ENCODE results near the gene TOE1.
"Not testable (repeated sequence)": the region's sequence is repeated elsewhere in the genome, so short reads cannot be mapped to it uniquely, and the experiment has no call there.

TOE1 gene

DNA sequence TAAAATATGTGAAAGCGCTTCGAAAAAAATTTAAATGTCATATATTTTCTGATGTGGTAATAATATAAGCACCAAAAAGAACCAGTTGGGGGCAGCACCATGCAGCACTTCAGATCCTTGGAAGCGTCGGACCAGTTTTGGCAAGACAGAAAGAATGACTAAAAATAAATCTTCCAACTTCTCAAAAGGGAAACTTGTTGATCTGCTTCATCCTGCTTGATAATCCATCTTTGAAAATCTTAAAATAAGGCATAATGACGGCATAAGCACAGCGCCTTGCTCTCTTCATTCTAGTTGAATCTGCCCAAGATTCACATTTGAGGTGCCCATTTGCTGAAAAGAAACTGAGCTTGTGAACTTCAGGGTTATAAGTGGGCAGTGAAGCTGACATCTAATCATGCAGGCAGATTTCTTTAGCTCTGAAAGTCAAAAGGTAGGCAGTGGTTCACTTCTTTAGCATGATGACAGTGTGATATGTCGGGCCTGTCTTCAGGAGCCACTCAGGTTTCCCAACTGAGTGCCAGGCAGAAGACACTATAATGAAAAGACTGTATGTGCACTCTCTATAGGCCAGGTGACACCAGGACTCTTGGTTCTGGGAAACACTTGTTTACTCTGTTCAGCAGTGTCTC lies 20.0 kb downstream of the TOE1 start:
- peak; percentile 65 for DNase-seq

DNA sequence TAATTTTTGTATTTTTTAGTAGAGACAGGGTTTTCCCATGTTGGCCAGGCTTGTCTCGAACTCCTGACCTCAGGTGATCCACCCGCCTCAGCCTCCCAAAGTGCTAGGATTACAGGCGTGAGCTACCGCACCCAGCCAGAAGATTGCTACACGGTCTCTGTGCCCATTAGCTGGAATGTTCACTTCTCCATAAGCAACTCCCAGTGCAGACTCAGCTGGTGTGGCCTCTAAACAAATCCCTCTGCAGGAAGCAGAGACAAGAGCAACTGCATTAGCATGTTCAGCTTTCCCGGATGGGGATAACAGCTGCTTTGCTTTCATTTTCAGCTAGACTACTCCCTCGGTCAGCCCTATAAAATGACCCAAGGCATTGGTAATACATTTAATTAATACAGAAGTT lies 21.0 kb downstream of the TOE1 start:
- DNase-seq: peak; percentile 47

DNA sequence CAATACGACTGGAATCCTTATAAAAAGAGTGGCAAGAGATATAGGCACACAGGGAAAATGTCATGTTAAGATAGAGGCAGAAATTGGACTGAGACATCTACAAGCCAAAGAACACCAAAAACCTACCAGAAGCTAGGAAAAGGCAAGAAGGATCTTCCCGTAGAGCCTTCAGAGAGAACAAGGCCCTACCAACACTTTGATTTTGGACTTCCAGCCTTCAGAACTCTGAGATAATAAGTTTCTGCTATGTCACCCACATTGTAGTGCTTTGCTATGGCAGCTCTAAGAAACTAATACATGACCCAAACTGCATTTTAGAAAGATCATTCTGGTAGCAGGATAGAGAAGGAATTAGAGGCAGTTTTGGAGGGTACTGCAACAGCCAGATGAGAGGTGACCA lies 24.3 kb downstream of the TOE1 start:
- DNase-seq: no peak

DNA sequence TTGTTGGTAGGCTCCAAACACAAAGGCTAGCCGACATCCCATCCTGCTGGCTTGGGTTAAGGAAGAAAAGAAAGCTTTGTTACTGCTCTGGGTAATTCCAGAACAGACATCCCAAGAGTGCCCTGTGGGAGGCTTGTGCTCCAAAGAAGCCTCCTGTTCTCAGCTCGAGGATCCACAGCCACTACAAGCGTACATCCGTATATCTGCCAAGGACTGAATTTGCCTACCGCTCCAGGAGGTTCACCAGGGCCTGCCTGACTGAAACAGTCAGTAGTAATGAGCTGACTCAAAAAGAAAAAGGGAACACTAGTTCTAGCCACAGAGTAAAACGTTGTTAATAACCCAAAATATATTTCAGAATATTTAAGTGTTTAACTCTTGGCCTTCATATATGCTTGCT lies 25.1 kb downstream of the TOE1 start:
- DNase-seq: no peak

DNA sequence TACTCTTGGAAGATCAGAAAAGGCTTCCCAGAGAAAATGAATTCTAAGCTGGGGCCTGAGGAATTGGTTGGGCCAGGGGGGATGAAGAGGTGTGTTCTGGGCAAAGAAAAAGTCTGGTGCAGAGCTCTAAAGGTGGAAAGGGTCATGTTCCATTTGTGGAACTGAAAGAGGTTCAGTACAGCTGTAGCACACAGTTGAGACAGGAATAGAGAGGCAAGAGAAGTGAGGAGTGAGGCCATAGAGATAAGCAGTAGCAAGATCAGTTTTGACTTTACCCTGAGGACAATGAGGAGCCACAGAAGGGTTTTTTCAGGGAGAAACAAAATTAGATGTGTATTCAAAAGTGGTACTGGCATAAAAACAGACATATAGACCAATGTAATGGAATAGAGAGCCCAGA lies 30.6 kb downstream of the TOE1 start:
- DNase-seq: no peak

DNA sequence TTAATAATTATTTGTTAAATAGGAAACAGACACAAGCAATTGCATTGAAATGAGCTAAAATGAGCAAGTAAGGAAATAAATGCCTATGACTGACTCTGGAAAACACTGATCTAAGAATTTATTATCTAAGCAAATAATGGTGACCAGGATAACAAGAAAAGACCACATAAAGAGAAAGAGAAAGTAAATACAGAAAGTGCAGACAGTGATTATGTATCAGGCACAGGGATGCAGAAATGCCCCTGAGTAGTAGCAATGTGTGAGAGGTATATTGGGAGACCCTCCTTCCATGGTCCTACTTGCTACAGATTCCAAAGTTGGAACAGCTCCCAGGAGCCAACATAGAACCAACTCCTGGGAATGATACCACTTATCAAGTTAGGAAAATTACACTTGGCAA lies 33.6 kb downstream of the TOE1 start:
- no peak for DNase-seq

DNA sequence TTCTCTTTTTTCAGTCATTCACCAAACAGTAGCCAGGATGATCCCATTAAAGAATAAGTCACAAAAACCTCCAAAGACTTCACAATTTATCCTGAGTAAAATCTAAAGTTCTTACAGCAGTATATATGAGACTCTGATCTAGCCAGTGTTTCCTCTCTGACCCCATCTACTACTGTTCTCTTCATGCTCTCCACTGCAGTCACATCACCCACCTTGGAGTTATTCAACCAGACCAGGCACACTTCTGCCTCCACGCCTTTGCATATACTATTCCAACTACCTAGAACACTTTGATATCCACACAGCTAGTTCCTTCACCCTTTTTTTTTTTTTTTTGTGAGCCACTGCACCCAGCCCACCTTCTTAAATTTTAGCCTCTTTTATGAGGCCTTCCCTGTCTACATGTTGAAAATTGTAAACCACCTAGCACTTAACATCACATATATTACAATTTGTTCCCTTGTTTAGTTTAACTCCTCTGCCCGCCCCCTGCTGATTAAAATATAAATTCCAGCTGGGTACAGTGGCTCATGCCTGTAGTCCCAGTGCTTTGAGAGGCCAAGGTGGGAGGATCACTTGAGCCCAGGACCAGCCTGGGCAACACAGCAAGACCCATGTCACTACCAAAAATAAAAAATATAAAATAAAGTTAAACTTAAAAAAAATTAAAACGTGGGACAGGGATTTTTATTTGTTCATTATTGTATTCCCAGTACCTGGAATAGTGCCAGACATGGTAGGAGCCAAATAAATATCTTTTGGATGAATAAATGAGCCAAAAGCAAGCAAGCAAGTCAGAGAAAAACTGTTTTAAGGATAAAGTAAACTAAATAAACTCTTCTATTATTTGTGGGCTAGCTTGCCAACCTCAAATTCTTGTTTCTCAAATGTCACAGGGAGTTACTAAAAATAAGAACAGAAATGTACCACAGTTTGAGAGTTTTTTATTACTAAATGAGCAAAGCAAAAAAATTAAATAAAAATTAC lies 35.4 kb downstream of the TOE1 start:
- no peak for DNase-seq

DNA sequence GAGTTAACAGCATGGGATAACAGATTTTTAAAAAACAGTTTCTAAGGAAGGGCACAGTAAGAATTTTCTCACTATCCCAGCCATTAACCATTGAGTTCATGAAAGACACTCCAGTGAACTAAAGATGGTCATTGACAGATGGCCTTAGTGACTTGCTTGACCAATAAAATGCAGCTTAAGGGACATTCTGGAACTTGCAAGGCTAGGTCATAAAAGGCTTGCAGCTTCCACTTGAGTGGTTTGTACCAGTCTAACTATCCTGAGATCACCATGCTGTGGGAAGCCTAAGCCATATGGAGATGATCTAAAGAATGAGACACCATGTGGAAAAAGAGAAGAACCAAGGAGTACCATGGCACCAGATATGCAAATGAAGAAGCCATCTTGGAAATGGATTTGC lies 38.2 kb downstream of the TOE1 start:
- no peak for DNase-seq

DNA sequence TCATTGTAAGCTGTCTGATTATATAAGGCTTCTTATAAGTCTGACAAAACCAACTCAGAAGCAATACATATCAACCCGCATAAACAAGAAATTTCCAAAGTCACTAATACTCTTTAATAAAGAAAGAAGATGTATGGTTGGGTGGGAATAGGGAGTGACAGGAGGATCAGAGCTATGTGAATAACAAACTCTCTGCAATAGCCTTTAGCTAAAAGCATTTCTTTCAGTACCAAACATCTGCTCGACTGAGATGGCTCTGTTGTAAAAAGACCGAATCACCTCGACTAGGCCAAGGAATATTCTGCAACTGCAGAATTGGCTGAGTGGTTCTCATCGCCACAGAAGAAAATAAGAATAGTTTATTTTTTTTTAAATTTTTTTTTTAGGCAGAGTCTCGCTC lies 39.6 kb downstream of the TOE1 start:
- DNase-seq: no peak

DNA sequence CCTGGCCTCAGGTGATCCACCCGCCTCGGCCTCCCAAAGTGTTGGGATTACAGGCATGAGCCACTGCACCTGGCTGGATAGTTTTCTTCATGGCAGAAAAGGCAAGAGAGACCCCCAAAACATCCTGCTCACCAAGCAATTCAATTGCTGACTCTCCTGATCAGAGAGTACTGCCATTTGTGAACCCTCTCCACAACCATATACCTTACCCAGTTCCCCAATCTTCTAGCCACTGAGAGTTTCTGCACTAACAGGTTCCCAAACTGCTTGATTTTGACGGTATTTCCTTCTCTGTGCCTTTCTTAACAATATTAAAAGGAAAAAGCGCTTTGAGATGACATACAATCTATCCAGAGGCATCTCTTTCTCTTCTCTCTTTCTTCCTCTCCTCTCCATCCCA lies 40.2 kb downstream of the TOE1 start:
- no peak for DNase-seq

DNA sequence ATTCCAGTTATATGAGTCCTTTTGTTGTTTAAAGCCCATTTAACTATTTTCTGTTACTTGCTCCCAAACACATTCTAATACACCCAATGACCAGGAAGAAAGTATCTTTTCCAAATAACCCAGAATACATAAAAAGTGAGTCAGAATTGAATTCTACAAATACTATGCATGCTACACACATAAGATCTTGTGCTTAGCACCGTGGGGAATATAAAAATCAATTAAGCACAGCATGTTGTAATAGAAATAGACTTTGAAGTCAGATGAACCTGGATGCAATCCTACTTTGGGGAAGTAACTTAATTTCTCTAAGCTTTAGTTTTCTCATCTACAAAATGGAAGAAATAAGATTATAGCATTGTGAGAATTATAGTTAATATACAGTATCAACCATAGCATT lies 40.8 kb downstream of the TOE1 start:
- no peak for DNase-seq

DNA sequence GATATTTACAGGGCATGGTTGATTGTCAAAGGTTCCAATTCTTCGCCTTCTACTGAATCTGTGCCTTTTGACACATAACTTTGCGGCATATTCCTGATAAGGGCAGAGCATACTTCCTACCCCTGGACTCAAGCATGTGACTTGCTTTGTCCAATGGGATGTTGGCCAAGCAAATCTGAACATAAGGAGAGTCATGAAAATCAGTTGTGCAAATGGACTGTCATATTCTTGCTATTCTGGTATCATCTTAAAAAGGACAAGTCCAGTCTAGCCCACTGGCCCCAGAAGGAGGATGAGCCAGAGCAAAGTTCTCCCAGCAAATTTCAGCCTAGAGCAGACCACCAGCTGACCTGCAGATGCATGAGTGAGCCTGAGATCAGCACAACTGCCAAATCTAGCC lies 41.3 kb downstream of the TOE1 start:
- DNase-seq: no peak

DNA sequence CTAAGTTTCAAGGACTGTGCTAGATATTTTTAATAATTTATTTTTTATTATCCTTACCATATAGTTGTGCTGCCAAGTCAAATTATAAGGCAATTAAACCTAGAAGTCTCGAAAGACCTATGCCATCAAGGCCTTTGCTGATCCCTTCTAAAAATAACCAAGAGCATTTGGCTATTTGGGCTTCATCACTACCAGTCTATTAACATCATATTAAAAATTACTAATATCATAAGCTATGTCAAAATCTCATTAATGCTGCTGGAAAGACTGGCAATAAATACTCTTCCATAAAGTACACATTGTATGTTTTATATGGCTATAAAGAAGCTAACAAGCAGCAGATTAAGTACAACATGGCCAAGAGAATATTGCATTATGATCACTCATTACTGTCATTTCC lies 43.2 kb downstream of the TOE1 start:
- no peak for DNase-seq

DNA sequence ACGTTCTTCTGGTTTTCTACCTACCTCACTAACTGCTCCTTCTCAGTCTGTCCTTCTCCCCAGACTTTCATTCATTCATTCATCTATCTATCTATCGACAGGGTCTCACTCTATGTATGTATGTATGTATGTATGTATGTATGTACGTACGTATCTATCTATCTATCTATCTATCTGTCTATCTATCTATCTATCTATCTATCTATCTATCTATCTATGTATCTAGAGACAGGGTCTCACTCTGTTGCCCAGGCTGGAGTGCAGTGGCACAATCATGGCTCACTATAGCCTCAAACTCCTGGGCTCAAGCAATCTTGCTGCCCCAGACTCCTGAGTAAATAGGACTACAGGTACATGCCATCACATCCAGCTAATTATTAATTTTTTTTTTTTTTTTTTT lies 44.2 kb downstream of the TOE1 start:
- not testable (repeated sequence) for DNase-seq

DNA sequence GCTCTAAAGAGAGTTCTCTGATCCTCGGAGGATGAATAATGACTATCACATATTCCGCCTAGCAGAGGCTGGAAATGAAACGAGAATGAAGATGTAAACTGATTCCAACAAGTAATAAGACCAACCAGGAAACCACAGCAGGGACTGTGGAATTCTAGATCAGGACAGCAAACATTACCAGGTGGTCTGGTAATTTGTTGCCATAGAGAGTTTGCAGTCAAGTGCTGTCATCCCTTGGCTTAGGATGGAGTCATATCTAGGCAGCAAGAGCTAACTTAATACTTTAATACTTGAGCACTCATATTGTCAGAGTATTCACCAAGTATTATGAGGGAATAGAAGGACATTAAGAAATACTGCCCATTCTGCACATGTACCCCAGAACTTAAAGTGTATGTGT lies 45.3 kb downstream of the TOE1 start:
- no peak for DNase-seq

DNA sequence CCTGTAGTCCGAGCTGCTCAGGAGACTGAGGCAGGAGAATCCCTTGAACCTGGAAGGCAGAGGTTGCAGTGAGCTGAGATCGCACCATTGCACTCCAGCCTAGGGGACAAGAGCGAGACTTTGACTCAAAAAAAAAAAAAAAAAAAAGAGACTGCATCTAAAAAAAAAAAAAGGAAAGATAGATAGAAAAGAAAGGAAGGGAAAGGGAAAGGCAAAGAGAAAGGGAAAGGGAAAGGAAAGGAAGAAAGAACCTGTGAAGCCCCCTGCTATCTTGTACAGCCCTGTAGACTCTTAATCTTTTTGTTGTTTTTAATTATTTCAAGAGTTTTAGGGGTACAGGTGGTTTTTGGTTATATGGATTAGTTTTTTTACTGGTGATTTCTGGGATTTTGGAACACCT lies 46.2 kb downstream of the TOE1 start:
- DNase-seq: no peak
